ENCODE measurements around the gene VAV1.
"Not testable (repeated sequence)": the region's sequence is repeated elsewhere in the genome, so short reads cannot be mapped to it uniquely, and the experiment has no call there.

Gene VAV1

GRCh38 chr19:6761053-6761676 is 11.3 kb upstream of the VAV1 start:
- peak; percentile 47 for DNase-seq

GRCh38 chr19:6762253-6762797 is 10.2 kb upstream of the VAV1 start:
- DNase-seq: not testable (repeated sequence)

- DNase-seq: no peak
These were observed 6.7 kb upstream of the VAV1 start for GRCh38 chr19:6765738-6766356.

GRCh38 chr19:6766357-6767080 is 6.0 kb upstream of the VAV1 start:
- no peak for DNase-seq

- peak; percentile 35 for DNase-seq
These were observed 5.5 kb upstream of the VAV1 start for GRCh38 chr19:6767081-6767356.

- DNase-seq: peak; percentile 97
These were observed 4.9 kb upstream of the VAV1 start, which contains the start of gene SH2D3A for GRCh38 chr19:6767357-6768235. Gene SH2D3A (minus strand): TSS chr19:6767435. CDS start chr19:6763748, 3,687 bp downstream.

GRCh38 chr19:6768236-6768785 is 4.2 kb upstream of the VAV1 start:
- no peak for DNase-seq

GRCh38 chr19:6769006-6769619 is 3.4 kb upstream of the VAV1 start:
- DNase-seq: peak; percentile 38

- DNase-seq: not testable (repeated sequence)
These were observed 870 bp upstream of the VAV1 start for GRCh38 chr19:6771648-6772027.

GRCh38 chr19:6772866-6773322 is 386 bp downstream of the VAV1 start:
- DNase-seq: no peak

GRCh38 chr19:6773323-6773931 is 919 bp downstream of the VAV1 start:
- DNase-seq: peak; percentile 66

- DNase-seq: no peak
These were observed 2.6 kb downstream of the VAV1 start for GRCh38 chr19:6774821-6775707.

GRCh38 chr19:6776045-6776444 is 3.5 kb downstream of the VAV1 start:
- not testable (repeated sequence) for DNase-seq

- DNase-seq: no peak
These were observed 4.5 kb downstream of the VAV1 start for GRCh38 chr19:6776999-6777398.

- no peak for DNase-seq
These were observed 4.9 kb downstream of the VAV1 start for GRCh38 chr19:6777434-6777833.

- DNase-seq: no peak
These were observed 5.9 kb downstream of the VAV1 start for GRCh38 chr19:6778386-6778785.

- DNase-seq: no peak
These were observed 6.7 kb downstream of the VAV1 start for GRCh38 chr19:6779206-6779605.

- DNase-seq: no peak
These were observed 14.9 kb downstream of the VAV1 start for GRCh38 chr19:6787393-6787792.

GRCh38 chr19:6788896-6789295 is 16.4 kb downstream of the VAV1 start:
- no peak for DNase-seq
